Measurements from ENCODE around the gene SYTL4. TPM values are rescaled to one million over a fixed set of nuclear protein-coding genes. Genes with fewer than 3 reads are reported as not detected.

The SYTL4 gene
- total RNA-seq, 2 donors from 2014 or later: 25.7 to 39.3 TPM

DNA sequence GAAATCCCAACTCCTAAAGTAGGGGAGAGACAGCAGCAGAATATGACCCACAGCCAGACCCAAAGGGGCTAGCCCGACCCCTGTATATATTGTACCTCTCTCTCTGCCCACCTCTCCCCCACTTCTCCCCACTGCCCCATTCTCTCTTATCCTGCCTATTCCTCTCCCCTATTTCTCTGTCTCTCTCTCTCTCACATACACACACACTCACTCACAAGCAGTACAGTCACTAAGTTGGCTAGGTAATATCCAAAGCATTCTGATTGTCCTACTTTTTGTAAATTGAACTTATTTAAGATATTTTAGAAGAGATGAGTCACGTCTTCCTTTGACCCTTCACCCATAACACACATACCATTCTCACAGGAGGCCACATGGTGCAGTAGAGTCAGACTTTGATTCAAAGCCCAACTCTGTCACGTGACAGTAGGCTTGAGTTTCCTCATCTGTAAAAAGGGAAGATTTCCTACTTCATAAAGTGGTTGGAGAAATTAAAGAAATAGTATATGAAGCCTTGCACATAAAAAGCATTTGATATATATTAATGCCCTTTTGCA, 58.4 kb downstream of the SYTL4 start:
- Histone ChIP-seq H3K4me3 (no peak overlapping the region), H3K4me1 (replicated peaks) (no peaks in the 10 kb centered on the region), H3K36me3 (no peaks in the 10 kb centered on the region), H3K27me3 (replicated peaks; ENCODE audit: insufficient read depth) (no peaks in the 10 kb centered on the region), H3K27ac (no peak overlapping the region), H3K9me3 (no peaks in the 10 kb centered on the region)
- DNase-seq (ENCODE audit: low spot score): no peak
- TF ChIP-seq POLR2A (IDR thresholded peaks at IDR 0.05) (no peak), POLR2AphosphoS5 (IDR thresholded peaks at IDR 0.05) (no peak), CTCF (IDR thresholded peaks at IDR 0.05) (no peak)
- intact Hi-C loops (cut with DNase I): loop anchor here (5.0 kb wide), 1 partner anchor 94 kb away; no protein-coding TSS in a partner anchor
- 79% methylated on average over 3 of the region's 3 CpGs for WGBS

GRCh38 chrX:100672966-100673365, 59.0 kb downstream of the SYTL4 start:
- H3K36me3 ChIP-seq: no peaks in the 10 kb centered on the region
- no peak for TF ChIP-seq POLR2AphosphoS5 (IDR thresholded peaks at IDR 0.05)
- no peak for TF ChIP-seq CTCF (IDR thresholded peaks at IDR 0.05)
- TF ChIP-seq POLR2A (IDR thresholded peaks at IDR 0.05): no peak
- no peaks in the 10 kb centered on the region for H3K27me3 ChIP-seq (replicated peaks; ENCODE audit: insufficient read depth)
- DNase-seq (ENCODE audit: low spot score): no peak
- no peak overlapping the region for H3K27ac ChIP-seq
- WGBS: 60% methylated on average over 3 of the region's 3 CpGs
- H3K9me3 ChIP-seq: no peaks in the 10 kb centered on the region
- intact Hi-C loops (cut with DNase I): loop anchor here (5.0 kb wide), 1 partner anchor 94 kb away; no protein-coding TSS in a partner anchor
- H3K4me3 ChIP-seq: no peak overlapping the region
- no peaks in the 10 kb centered on the region for H3K4me1 ChIP-seq (replicated peaks)

DNA sequence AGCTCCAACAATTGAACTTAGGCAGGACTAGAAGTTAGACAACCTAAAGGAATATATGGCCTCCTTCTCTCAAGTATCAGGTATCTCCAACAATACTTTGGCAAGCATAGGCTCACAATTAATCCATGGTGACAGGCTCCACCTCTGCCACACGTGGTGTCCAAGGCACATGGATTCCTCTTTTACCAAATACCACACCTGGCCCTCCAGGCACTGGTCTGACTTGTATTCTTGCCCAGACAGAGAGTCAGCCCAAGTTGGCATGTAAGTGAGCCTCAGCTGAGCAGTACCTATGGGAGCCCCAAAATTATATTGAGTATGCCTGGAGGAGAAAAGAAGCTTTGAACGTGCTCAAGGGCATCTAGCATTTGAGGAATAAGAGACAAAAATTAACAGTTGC, 68.3 kb downstream of the SYTL4 start:
- no peaks in the 10 kb centered on the region for H3K4me1 ChIP-seq (replicated peaks)
- H3K27ac ChIP-seq: no peak overlapping the region
- H3K36me3 ChIP-seq: no peaks in the 10 kb centered on the region
- H3K9me3 ChIP-seq: no peaks in the 10 kb centered on the region
- no peaks in the 10 kb centered on the region for H3K27me3 ChIP-seq (replicated peaks; ENCODE audit: insufficient read depth)
- 22% methylated on average over 2 of the region's 2 CpGs for WGBS
- DNase-seq (ENCODE audit: low spot score): no peak
- intact Hi-C loops (cut with DNase I): no loop called here
- H3K4me3 ChIP-seq: no peak overlapping the region
- no peak for TF ChIP-seq POLR2A (IDR thresholded peaks at IDR 0.05)
- no peak for TF ChIP-seq POLR2AphosphoS5 (IDR thresholded peaks at IDR 0.05)
- no peak for TF ChIP-seq CTCF (IDR thresholded peaks at IDR 0.05)

GRCh38 chrX:100662796-100663195, 69.1 kb downstream of the SYTL4 start:
- no peaks in the 10 kb centered on the region for H3K36me3 ChIP-seq
- no peak for TF ChIP-seq POLR2A (IDR thresholded peaks at IDR 0.05)
- no peak for TF ChIP-seq POLR2AphosphoS5 (IDR thresholded peaks at IDR 0.05)
- no peak for TF ChIP-seq CTCF (IDR thresholded peaks at IDR 0.05)
- intact Hi-C loops (cut with DNase I): no loop called here
- no peak overlapping the region for H3K27ac ChIP-seq
- 91% methylated on average over 4 of the region's 4 CpGs for WGBS
- no peaks in the 10 kb centered on the region for H3K9me3 ChIP-seq
- no peaks in the 10 kb centered on the region for H3K27me3 ChIP-seq (replicated peaks; ENCODE audit: insufficient read depth)
- no peaks in the 10 kb centered on the region for H3K4me1 ChIP-seq (replicated peaks)
- no peak overlapping the region for H3K4me3 ChIP-seq
- no peak for DNase-seq (ENCODE audit: low spot score)

DNA sequence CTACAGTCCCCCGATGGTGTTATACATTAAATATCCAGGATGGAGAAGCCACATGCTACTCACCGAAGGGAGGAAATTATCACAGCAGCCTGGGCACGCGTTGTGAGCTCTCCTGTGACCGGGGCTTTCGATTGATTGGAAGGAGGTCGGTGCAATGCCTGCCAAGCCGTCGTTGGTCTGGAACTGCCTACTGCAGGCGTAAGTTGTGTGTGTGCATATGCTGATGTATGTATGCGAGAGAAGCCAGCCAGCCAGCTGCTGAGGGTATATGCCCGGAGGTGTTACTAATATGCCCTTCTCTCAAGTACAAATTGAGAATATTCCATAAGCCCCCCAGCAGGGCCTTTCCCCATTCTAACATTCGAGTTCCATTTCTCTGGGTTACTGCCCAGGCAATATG, 69.8 kb downstream of the SYTL4 start:
- Histone ChIP-seq H3K27me3 (replicated peaks; ENCODE audit: insufficient read depth) (no peaks in the 10 kb centered on the region), H3K36me3 (no peaks in the 10 kb centered on the region), H3K4me1 (replicated peaks) (no peaks in the 10 kb centered on the region), H3K4me3 (no peak overlapping the region), H3K27ac (no peak overlapping the region), H3K9me3 (no peaks in the 10 kb centered on the region)
- TF ChIP-seq POLR2A (IDR thresholded peaks at IDR 0.05) (no peak), POLR2AphosphoS5 (IDR thresholded peaks at IDR 0.05) (no peak), CTCF (IDR thresholded peaks at IDR 0.05) (no peak)
- 100% methylated on average over 12 of the region's 13 CpGs for WGBS
- intact Hi-C loops (cut with DNase I): no loop called here
- DNase-seq (ENCODE audit: low spot score): no peak
